CD4-positive, CD25-positive, alpha-beta regulatory T cell (primary cell): ENCODE results near the gene C11orf65. TPM values are rescaled to one million over a fixed set of nuclear protein-coding genes. Genes with fewer than 3 reads are reported as not detected.
"Not testable (repeated sequence)": the region's sequence is repeated elsewhere in the genome, so short reads cannot be mapped to it uniquely, and the experiment has no call there.

Experiments used
- ATAC-seq, 2 donors: fragments of 150-1000 bp; cut with Tn5 transposase; one replicate each; pipeline ENCODE4 v1.10.0; 2021; ENCODE audit warnings: low read depth in 2 of 2, moderate number of reproducible peaks in 2 of 2, moderate library complexity in 1 of 2
- DNase-seq, 3 donors: peaks; one replicate each; pipeline versions ENCODE4 v3.0.0 to v3.0.0-alpha.2; 2012 to 2022; ENCODE audit warnings: mixed read lengths in 1 of 3
- H3K27ac ChIP-seq: one replicate; pipeline ENCODE4 v1.7.0; 2013; ENCODE audit warnings: mild to moderate bottlenecking, low read length; ENCODE audit not compliant: insufficient read depth, poor library complexity, severe bottlenecking
- H3K27me3 ChIP-seq: one replicate; pipeline ENCODE4 v1.7.0; 2013; ENCODE audit warnings: low read length; ENCODE audit not compliant: control insufficient read depth, insufficient read depth
- H3K36me3 ChIP-seq: one replicate; pipeline ENCODE4 v1.7.0; 2013; ENCODE audit warnings: mild to moderate bottlenecking, low read length, moderate library complexity; ENCODE audit not compliant: control insufficient read depth, insufficient read depth
- H3K4me1 ChIP-seq: 2 replicates; pipeline ENCODE4 v1.7.0; 2013; ENCODE audit warnings: mild to moderate bottlenecking, low read length; ENCODE audit not compliant: insufficient read depth, control insufficient read depth, poor library complexity, severe bottlenecking
- H3K4me3 ChIP-seq: one replicate; pipeline ENCODE4 v1.7.0; 2013; ENCODE audit warnings: low read depth, mild to moderate bottlenecking, low read length, moderate library complexity
- H3K9me3 ChIP-seq, 2 experiments: 1 replicate in 1 of 2; 2 replicates in 1 of 2; pipeline ENCODE4 v1.7.0; 2013; ENCODE audit warnings: low read length in 2 of 2, mild to moderate bottlenecking in 1 of 2, moderate library complexity in 1 of 2; ENCODE audit not compliant: control insufficient read depth in 2 of 2
- H3K27ac Mint-ChIP-seq, 3 donors: one replicate each; pipeline ENCODE4 v1.8.0; 2020 to 2022; ENCODE audit warnings: mild to moderate bottlenecking in 3 of 3, mixed read lengths in 3 of 3, moderate library complexity in 2 of 3
- H3K27me3 Mint-ChIP-seq: one replicate; pipeline ENCODE4 v1.8.0; 2022; ENCODE audit warnings: mild to moderate bottlenecking, mixed read lengths
- H3K36me3 Mint-ChIP-seq: one replicate; pipeline ENCODE4 v1.8.0; 2020; ENCODE audit warnings: mixed read lengths
- H3K4me1 Mint-ChIP-seq, 4 donors: one replicate each; pipeline ENCODE4 v1.8.0; 2020 to 2022; ENCODE audit warnings: mixed read lengths in 4 of 4, mild to moderate bottlenecking in 1 of 4
- H3K4me3 Mint-ChIP-seq, 4 donors: one replicate each; pipeline ENCODE4 v1.8.0; 2020 to 2022; ENCODE audit warnings: mild to moderate bottlenecking in 4 of 4, mixed read lengths in 4 of 4, moderate library complexity in 3 of 4
- H3K9me3 Mint-ChIP-seq, 7 donors: one replicate each; pipeline ENCODE4 v1.8.0; 2020 to 2022; ENCODE audit warnings: mixed read lengths in 7 of 7, mild to moderate bottlenecking in 3 of 7, moderate library complexity in 2 of 7
- polyA plus RNA-seq, 4 donors: library from polyadenylated mRNA; unstranded; fragments of 300-500 nt; fragmentation: Illumina TruSeq; gene quantifications; one replicate each; pipeline ENCODE4 v1.2.3, GENCODE V29; 2021
- total RNA-seq: library from RNA; stranded (reverse); gene quantifications from one replicate; pipeline ENCODE4 v1.2.3, GENCODE V29; 2022

The C11orf65 gene
- total and polyA plus RNA-seq, 5 donors from 2014 or later: 0.37 to 1.4 (median 0.56) TPM

DNA sequence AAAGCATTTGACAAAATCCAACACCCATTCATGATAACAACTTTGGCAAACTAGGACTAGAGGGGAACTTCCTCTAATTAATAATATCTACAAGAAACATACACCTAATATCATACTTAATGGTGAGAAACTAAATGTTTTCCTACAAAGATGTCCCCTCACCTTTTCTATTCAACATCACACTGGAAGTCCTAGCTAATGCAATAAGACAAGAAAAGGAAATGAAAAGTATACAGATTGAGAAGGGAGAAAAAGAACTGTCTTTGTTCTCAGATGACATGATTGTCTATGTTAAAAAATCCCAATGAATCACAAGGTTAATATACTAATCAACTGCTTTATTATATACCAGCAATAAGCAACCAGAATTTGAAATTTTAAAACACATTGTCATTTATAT lies 52.4 kb downstream of the C11orf65 start:
- Mint-ChIP-seq H3K4me3 (no peak overlapping the region), H3K9me3 (peaks cover 0 to 5% (median 2%) of the 10 kb centered on the region in 7 donors), H3K27ac (no peak overlapping the region), H3K36me3 (peaks cover 3% of the 10 kb centered on the region), H3K4me1 (no peaks in the 10 kb centered on the region), H3K27me3 (peaks cover 5% of the 10 kb centered on the region)
- no peak for DNase-seq
- no peak overlapping the region for H3K27ac ChIP-seq
- no peaks in the 10 kb centered on the region for H3K4me1 ChIP-seq
- H3K27me3 ChIP-seq: no peaks in the 10 kb centered on the region
- no peak for ATAC-seq
- H3K4me3 ChIP-seq: no peak overlapping the region
- peaks cover 0 to 12% of the 10 kb centered on the region in 2 experiments for H3K9me3 ChIP-seq
- H3K36me3 ChIP-seq: no peaks in the 10 kb centered on the region

GRCh38 chr11:108405706-108406105 lies 61.6 kb downstream of the C11orf65 start:
- H3K4me1 ChIP-seq: no peaks in the 10 kb centered on the region

DNA sequence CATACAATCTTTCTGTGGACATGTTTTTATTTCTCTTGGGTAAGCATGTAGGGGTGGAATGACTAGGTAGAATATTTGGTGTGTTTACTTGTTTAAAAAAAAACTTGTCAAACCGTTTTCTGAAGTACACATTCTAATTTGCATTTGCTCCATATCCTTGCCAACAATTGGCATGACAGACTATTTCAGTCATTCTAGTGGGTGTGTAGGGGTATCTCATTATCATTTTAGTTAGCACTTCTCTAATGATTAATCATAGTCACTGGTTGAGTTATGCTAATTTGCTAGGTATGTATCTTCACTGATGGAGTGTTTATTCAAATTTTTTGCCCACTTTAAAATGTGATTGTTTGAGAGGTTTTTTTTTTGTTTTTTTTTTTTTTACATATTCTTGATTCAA lies 64.3 kb downstream of the C11orf65 start:
- Mint-ChIP-seq H3K27me3 (no peaks in the 10 kb centered on the region), H3K27ac (peak overlapping the region in 1 of 3 donors; percentile 78), H3K36me3 (no peaks in the 10 kb centered on the region), H3K9me3 (no peaks in the 10 kb centered on the region), H3K4me1 (no peaks in the 10 kb centered on the region), H3K4me3 (no peak overlapping the region)
- no peak for ATAC-seq
- Histone ChIP-seq H3K27ac (no peak overlapping the region), H3K4me1 (no peaks in the 10 kb centered on the region), H3K9me3 (no peaks in the 10 kb centered on the region), H3K4me3 (no peak overlapping the region), H3K36me3 (no peaks in the 10 kb centered on the region), H3K27me3 (no peaks in the 10 kb centered on the region)
- no peak for DNase-seq

More at GRCh38 chr11:108405706-108406105, 61.6 kb downstream of the C11orf65 start:
- Histone ChIP-seq H3K36me3 (no peaks in the 10 kb centered on the region), H3K27ac (no peak overlapping the region), H3K4me3 (no peak overlapping the region), H3K9me3 (no peaks in the 10 kb centered on the region), H3K27me3 (no peaks in the 10 kb centered on the region)
- DNase-seq (no peak), ATAC-seq (no peak)
- no peak overlapping the region for H3K4me3 Mint-ChIP-seq
- H3K9me3 Mint-ChIP-seq: no peaks in the 10 kb centered on the region
- no peaks in the 10 kb centered on the region for H3K4me1 Mint-ChIP-seq
- H3K36me3 Mint-ChIP-seq: no peaks in the 10 kb centered on the region
- H3K27ac Mint-ChIP-seq: no peak overlapping the region
- no peaks in the 10 kb centered on the region for H3K27me3 Mint-ChIP-seq

DNA sequence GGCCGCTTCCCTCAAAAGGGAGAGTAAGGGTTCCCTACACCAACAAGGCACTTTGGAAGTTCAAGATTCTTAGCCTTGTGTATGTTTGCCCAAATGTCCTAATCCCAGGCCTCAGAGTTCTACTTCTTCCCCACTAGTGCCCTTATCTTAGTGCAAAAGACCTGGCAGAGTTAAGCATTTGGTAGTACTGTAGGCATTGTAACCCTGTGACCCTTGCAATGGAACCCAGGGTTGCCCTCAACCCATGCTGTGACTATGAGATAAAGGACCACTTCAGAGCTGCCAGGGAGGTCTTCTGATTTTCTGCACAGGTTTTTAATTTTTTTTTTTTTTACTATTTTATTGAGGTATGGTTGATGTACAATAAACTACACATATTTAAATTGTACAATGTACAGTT lies 65.1 kb downstream of the C11orf65 start:
- Mint-ChIP-seq H3K9me3 (no peaks in the 10 kb centered on the region), H3K4me1 (no peaks in the 10 kb centered on the region), H3K27me3 (no peaks in the 10 kb centered on the region), H3K4me3 (no peak overlapping the region), H3K27ac (no peak overlapping the region), H3K36me3 (no peaks in the 10 kb centered on the region)
- H3K4me3 ChIP-seq: no peak overlapping the region
- H3K9me3 ChIP-seq: no peaks in the 10 kb centered on the region
- no peak for ATAC-seq
- H3K27ac ChIP-seq: no peak overlapping the region
- no peaks in the 10 kb centered on the region for H3K36me3 ChIP-seq
- no peaks in the 10 kb centered on the region for H3K27me3 ChIP-seq
- DNase-seq: no peak
- no peaks in the 10 kb centered on the region for H3K4me1 ChIP-seq

GRCh38 chr11:108398439-108398838 lies 68.9 kb downstream of the C11orf65 start:
- DNase-seq (no peak), ATAC-seq (no peak)
- H3K27ac Mint-ChIP-seq: no peak overlapping the region
- H3K36me3 Mint-ChIP-seq: no peaks in the 10 kb centered on the region
- no peaks in the 10 kb centered on the region for H3K4me1 ChIP-seq
- no peak overlapping the region for H3K4me3 Mint-ChIP-seq
- H3K4me1 Mint-ChIP-seq: no peaks in the 10 kb centered on the region
- H3K36me3 ChIP-seq: no peaks in the 10 kb centered on the region
- no peaks in the 10 kb centered on the region for H3K9me3 Mint-ChIP-seq
- no peaks in the 10 kb centered on the region for H3K27me3 ChIP-seq
- H3K4me3 ChIP-seq: no peak overlapping the region
- H3K27me3 Mint-ChIP-seq: no peaks in the 10 kb centered on the region
- H3K9me3 ChIP-seq: no peaks in the 10 kb centered on the region
- no peak overlapping the region for H3K27ac ChIP-seq

DNA sequence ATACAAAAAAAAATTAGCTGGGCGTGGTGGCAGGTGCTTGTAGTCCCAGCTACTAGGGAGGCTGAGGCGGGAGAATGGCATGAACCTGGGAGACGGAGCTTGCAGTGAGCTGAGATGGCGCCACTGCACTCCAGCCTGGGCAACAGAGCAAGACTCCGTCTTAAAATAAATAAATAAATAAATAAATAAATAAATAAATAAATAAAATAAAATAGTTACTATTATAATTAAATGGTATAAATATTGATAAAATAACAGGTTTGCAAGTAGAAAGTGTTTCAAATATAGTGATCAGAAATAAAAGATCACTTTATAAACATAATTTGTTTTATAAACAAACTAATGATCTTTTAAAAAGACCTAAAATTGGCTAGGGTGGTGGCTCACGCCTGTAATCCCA lies 70.7 kb downstream of the C11orf65 start:
- H3K36me3 ChIP-seq, H3K4me3 ChIP-seq, H3K9me3 Mint-ChIP-seq, ATAC-seq, H3K9me3 ChIP-seq, DNase-seq, H3K36me3 Mint-ChIP-seq, H3K27ac ChIP-seq, H3K27ac Mint-ChIP-seq, H3K4me1 Mint-ChIP-seq, H3K27me3 Mint-ChIP-seq, H3K4me1 ChIP-seq, H3K27me3 ChIP-seq, H3K4me3 Mint-ChIP-seq: not testable (repeated sequence)

DNA sequence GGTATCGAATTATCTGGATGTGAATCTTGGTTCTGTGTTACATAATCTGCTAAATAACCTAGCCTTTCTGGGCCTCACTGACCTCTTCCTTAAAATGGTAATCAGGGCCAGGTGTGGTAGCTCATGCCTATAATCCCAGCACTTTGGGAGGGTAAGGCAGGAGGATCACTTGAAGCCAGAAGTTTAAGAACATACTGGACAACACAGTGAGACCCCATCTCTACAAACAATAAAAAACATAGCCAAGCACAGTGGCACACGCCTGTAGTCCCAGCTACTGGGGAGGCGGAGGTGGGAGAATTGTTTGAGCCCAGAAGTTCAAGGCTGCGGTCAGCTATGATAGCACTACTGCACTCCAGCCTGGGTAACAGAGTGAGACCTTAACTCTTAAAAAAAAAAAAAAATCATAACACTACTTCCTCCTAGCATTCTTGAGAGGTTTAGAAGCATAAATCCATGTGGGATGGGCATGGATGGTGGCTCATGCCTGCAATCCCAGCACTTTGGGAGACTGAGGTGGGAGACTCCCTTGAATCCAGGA lies 72.5 kb downstream of the C11orf65 start:
- H3K27me3 Mint-ChIP-seq: no peaks in the 10 kb centered on the region

GRCh38 chr11:108393046-108393445 lies 74.3 kb downstream of the C11orf65 start:
- Histone ChIP-seq H3K4me1 (no peaks in the 10 kb centered on the region), H3K4me3 (no peak overlapping the region), H3K27ac (no peak overlapping the region), H3K27me3 (no peaks in the 10 kb centered on the region), H3K36me3 (no peaks in the 10 kb centered on the region), H3K9me3 (no peaks in the 10 kb centered on the region)
- no peaks in the 10 kb centered on the region for H3K36me3 Mint-ChIP-seq
- no peaks in the 10 kb centered on the region for H3K27me3 Mint-ChIP-seq
- H3K4me1 Mint-ChIP-seq: peaks cover 0 to 4% (median 0%) of the 10 kb centered on the region in 4 donors
- no peaks in the 10 kb centered on the region for H3K9me3 Mint-ChIP-seq
- no peak overlapping the region for H3K4me3 Mint-ChIP-seq
- ATAC-seq (no peak), DNase-seq (no peak)
- H3K27ac Mint-ChIP-seq: no peak overlapping the region

More for the DNA sequence above, 72.5 kb downstream of the C11orf65 start:
- H3K4me1 Mint-ChIP-seq: peaks cover 0 to 4% (median 0%) of the 10 kb centered on the region in 4 donors
- no peaks in the 10 kb centered on the region for H3K36me3 Mint-ChIP-seq
- no peak overlapping the region for H3K4me3 Mint-ChIP-seq
- no peaks in the 10 kb centered on the region for H3K36me3 ChIP-seq
- no peaks in the 10 kb centered on the region for H3K4me1 ChIP-seq
- H3K9me3 Mint-ChIP-seq: no peaks in the 10 kb centered on the region
- H3K27ac Mint-ChIP-seq: no peak overlapping the region
- no peaks in the 10 kb centered on the region for H3K27me3 ChIP-seq
- DNase-seq (no peak), ATAC-seq (no peak)
- H3K4me3 ChIP-seq: no peak overlapping the region
- no peak overlapping the region for H3K27ac ChIP-seq
- no peaks in the 10 kb centered on the region for H3K9me3 ChIP-seq
